ENCODE measurements around the gene SRP14. TPM values are rescaled to one million over a fixed set of nuclear protein-coding genes. Genes with fewer than 3 reads are reported as not detected.

The SRP14 gene
- total RNA-seq, 1 donor from 2014 or later, result 144 TPM

- H3K4me1 Mint-ChIP-seq (ENCODE audit: low read depth), result peaks cover 28% of the 10 kb centered on the region
- H3K27me3 Mint-ChIP-seq (ENCODE audit: low read depth), result no peaks in the 10 kb centered on the region
- H3K9me3 Mint-ChIP-seq (ENCODE audit: low read depth), result no peaks in the 10 kb centered on the region
- DNase-seq (ENCODE audit: low spot score), result peak; percentile 63
- TF ChIP-seq, protein P1, sequence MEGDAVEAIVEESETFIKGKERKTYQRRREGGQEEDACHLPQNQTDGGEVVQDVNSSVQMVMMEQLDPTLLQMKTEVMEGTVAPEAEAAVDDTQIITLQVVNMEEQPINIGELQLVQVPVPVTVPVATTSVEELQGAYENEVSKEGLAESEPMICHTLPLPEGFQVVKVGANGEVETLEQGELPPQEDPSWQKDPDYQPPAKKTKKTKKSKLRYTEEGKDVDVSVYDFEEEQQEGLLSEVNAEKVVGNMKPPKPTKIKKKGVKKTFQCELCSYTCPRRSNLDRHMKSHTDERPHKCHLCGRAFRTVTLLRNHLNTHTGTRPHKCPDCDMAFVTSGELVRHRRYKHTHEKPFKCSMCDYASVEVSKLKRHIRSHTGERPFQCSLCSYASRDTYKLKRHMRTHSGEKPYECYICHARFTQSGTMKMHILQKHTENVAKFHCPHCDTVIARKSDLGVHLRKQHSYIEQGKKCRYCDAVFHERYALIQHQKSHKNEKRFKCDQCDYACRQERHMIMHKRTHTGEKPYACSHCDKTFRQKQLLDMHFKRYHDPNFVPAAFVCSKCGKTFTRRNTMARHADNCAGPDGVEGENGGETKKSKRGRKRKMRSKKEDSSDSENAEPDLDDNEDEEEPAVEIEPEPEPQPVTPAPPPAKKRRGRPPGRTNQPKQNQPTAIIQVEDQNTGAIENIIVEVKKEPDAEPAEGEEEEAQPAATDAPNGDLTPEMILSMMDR (IDR thresholded peaks at IDR 0.05), result no peak
- H3K27ac Mint-ChIP-seq (ENCODE audit: unreplicated experiment), result no peak overlapping the region
- H3K36me3 Mint-ChIP-seq (ENCODE audit: low read depth), result no peaks in the 10 kb centered on the region
- no peak overlapping the region for H3K4me3 Mint-ChIP-seq (ENCODE audit: unreplicated experiment)
These were observed 31.2 kb upstream of the SRP14 start for GRCh38 chr15:40070166-40070557.

DNA sequence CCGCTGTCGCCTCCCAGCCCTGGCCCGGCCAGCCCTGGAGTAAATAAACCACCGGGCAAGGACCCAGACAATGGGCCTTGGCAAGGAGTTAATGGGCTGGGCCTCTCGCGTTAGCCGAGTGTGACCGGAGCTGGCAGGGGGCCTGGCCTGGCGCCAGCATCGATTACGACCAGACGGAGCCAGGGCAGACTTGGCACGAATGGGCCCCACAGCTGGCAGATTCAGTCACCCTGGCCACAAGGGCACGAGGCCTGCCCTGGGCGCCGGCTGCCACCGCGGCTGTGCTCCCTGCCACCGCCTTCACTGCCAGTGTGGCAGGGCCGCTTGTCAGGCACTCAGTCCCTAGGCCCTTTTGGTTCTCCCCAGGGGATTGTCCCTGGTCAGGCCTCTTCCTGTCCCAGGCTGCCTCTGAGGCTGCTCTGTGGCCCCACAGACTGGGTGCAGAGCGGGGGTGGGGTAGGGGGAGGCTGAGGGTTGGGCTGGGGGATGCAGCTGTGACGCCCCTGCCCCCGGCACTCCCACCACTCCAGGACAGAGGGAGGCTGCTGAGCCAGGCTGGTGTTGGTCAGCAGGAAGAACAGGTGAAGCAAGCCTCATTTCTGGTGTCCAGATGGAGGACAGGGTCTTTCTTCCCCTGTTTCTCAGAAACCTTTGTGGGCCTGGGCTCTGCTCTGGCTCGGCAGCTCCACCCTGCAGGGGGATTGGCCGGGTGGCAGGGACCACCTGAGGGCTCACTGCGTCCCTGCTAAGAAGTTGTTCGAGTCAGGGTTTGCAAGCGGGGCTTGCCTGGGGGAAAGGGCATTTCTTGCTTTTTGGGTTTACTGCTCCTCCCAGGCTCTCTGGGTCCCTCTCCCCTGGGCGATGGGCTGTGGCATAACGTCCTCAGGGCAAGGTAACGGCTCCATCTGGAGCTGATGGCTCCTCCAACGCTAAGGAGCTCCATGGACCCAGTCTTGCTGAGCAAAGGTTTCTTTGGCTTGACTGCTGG, 30.5 kb upstream of the SRP14 start:
- peaks cover 32% of the 10 kb centered on the region for H3K4me1 Mint-ChIP-seq (ENCODE audit: low read depth)
- peak; percentile 96 for DNase-seq (ENCODE audit: low spot score)
- H3K4me3 Mint-ChIP-seq (ENCODE audit: unreplicated experiment), result no peak overlapping the region
- TF ChIP-seq, protein P1 (IDR thresholded peaks at IDR 0.05), result no peak
- no peaks in the 10 kb centered on the region for H3K9me3 Mint-ChIP-seq (ENCODE audit: low read depth)
- H3K36me3 Mint-ChIP-seq (ENCODE audit: low read depth), result no peaks in the 10 kb centered on the region
- H3K27me3 Mint-ChIP-seq (ENCODE audit: low read depth), result no peaks in the 10 kb centered on the region
- H3K27ac Mint-ChIP-seq (ENCODE audit: unreplicated experiment), result peak overlapping the region; percentile 63

- TF ChIP-seq, protein P1 (IDR thresholded peaks at IDR 0.05), result no peak
- H3K4me3 Mint-ChIP-seq (ENCODE audit: unreplicated experiment), result no peak overlapping the region
- H3K9me3 Mint-ChIP-seq (ENCODE audit: low read depth), result no peaks in the 10 kb centered on the region
- no peaks in the 10 kb centered on the region for H3K27me3 Mint-ChIP-seq (ENCODE audit: low read depth)
- DNase-seq (ENCODE audit: low spot score), result peak; percentile 2
- peaks cover 45% of the 10 kb centered on the region for H3K4me1 Mint-ChIP-seq (ENCODE audit: low read depth)
- no peak overlapping the region for H3K27ac Mint-ChIP-seq (ENCODE audit: unreplicated experiment)
- H3K36me3 Mint-ChIP-seq (ENCODE audit: low read depth), result no peaks in the 10 kb centered on the region
These were observed 29.1 kb upstream of the SRP14 start for GRCh38 chr15:40067921-40068624.

DNA sequence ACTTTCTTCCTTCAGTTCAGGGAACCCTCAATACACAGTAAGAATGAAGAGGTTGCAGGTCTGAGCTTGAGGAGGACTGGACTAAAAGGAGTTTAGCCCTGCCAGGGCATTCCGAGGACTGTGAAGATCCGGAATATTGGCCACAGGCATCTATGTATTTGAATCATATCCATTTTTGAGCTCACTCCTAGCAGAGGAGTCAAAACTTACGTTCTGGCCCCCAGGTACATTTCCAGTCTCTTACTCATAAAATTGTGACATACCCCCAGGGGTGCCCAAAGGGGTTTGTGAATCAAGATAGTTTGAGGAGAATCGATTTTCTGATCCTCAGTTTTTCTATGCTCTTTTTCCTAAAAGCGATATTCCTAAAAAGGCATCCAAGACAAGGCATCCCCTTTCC, 27.6 kb upstream of the SRP14 start:
- peaks cover 46% of the 10 kb centered on the region for H3K4me1 Mint-ChIP-seq (ENCODE audit: low read depth)
- no peak for DNase-seq (ENCODE audit: low spot score)
- no peak overlapping the region for H3K4me3 Mint-ChIP-seq (ENCODE audit: unreplicated experiment)
- no peak overlapping the region for H3K27ac Mint-ChIP-seq (ENCODE audit: unreplicated experiment)
- no peaks in the 10 kb centered on the region for H3K27me3 Mint-ChIP-seq (ENCODE audit: low read depth)
- no peaks in the 10 kb centered on the region for H3K36me3 Mint-ChIP-seq (ENCODE audit: low read depth)
- TF ChIP-seq, protein P1 (IDR thresholded peaks at IDR 0.05), result no peak
- no peaks in the 10 kb centered on the region for H3K9me3 Mint-ChIP-seq (ENCODE audit: low read depth)

GRCh38 chr15:40065166-40065565, 26.2 kb upstream of the SRP14 start:
- Mint-ChIP-seq H3K4me3 (ENCODE audit: unreplicated experiment) (no peak overlapping the region), H3K4me1 (ENCODE audit: low read depth) (peaks cover 46% of the 10 kb centered on the region), H3K9me3 (ENCODE audit: low read depth) (no peaks in the 10 kb centered on the region), H3K36me3 (ENCODE audit: low read depth) (peaks cover 2% of the 10 kb centered on the region), H3K27ac (ENCODE audit: unreplicated experiment) (no peak overlapping the region), H3K27me3 (ENCODE audit: low read depth) (no peaks in the 10 kb centered on the region)
- TF ChIP-seq, protein P1 (IDR thresholded peaks at IDR 0.05), result no peak
- peak; percentile 8 for DNase-seq (ENCODE audit: low spot score)
